GM10266 (cell line): ENCODE data around the gene LAMTOR2.

Experiments
- DNase-seq: peaks from one replicate; pipeline ENCODE4 v3.0.0; 2012; ENCODE audit errors: extremely low spot score
- TF ChIP-seq, protein P1 (sequence below): IDR thresholded peaks from 2 replicates; pipeline ENCODE4 v1.5.1; 2012; ENCODE audit warnings: mild to moderate bottlenecking, low read depth; ENCODE audit not compliant: control insufficient read depth, insufficient read depth; ENCODE audit errors: missing control alignments

LAMTOR2 gene

DNA sequence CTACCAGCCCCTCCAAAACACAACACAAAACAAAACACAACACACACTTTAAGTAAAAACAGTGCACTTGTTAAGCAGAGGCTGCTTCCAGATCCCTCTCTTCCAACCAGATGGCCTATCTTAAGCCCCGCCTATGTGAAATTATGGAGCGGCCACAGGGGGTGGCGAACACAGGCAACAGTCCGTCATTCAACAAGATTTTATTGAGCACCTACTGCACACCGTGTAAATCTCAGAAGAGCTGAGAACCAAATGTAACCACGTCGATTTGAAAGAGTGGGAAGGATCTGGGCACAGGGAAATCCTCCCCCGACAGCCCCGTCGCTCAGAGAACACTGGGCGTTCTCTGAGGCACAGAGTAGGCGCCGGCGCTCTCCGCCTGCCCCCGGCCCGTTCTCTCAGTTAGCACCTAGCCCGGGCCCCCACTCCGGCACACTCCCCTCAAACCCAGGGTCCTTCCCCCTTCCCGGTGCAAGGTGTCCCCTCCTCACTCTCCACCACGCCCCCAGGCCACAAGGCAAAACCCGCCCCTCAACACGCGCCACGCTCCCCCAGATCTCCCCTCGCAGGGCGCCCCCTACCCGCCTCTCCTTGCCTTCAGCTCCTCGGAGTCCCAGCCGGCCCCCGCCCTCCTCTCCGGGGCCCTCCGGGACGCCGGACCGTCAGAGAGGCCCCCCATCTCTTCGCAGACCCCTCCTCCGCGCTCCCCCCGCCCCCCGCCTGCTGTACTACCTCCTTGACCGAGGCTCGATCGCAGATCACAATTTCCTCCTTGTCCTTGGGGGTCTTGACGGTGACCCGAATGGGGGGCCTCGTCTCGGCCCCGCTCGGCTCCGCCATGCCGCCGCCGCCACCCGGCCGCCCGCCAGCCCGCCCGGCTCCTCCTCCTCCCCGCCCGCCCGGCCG lies 1.5 kb upstream of the LAMTOR2 start:
- peak; percentile 83 for DNase-seq
- TF ChIP-seq, protein P1, sequence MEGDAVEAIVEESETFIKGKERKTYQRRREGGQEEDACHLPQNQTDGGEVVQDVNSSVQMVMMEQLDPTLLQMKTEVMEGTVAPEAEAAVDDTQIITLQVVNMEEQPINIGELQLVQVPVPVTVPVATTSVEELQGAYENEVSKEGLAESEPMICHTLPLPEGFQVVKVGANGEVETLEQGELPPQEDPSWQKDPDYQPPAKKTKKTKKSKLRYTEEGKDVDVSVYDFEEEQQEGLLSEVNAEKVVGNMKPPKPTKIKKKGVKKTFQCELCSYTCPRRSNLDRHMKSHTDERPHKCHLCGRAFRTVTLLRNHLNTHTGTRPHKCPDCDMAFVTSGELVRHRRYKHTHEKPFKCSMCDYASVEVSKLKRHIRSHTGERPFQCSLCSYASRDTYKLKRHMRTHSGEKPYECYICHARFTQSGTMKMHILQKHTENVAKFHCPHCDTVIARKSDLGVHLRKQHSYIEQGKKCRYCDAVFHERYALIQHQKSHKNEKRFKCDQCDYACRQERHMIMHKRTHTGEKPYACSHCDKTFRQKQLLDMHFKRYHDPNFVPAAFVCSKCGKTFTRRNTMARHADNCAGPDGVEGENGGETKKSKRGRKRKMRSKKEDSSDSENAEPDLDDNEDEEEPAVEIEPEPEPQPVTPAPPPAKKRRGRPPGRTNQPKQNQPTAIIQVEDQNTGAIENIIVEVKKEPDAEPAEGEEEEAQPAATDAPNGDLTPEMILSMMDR: peak; percentile 57

DNA sequence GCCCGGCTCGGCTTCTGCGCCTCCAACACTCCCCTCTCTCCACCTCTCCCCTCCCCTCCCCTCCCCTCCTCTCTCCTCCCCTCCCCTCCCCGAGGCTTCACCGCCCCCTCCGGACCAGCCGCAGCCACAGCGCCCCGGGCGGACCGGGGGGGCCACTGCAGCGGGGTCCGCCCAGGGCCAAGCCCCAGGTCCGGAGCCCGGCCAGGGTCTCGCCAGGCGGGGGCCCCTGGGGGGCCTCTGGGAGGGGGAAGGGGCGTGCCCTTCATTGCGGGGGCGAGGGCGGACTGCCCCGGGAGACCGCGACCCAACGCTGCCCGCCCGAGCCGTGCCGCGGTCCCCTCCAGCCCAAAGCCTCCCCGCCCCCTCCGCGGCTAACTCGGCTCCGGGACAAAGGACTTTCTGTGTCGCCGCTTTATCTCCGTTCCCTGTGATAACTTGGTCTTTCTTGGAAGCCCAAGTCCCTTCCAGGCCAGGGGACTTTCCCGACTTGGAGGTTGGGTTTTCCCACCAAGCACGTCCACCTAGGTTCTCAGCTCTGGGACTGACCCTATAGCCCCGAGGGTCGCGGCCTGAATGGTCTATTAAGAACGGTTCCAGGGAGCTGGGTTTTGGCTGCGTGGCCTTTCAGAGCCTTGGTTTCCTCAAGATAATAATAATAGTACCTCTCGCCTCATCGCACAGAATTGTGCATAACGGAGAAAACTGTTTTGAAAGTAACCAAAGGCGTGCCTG lies 648 bp upstream of the LAMTOR2 start, which contains the start of gene UBQLN4:
Gene UBQLN4 (minus strand): TSS at position 31 of the 732 bp plus-strand sequence. CDS start 97 bp downstream, outside the sequence.
- TF ChIP-seq, protein P1: peak; percentile 73
- peak; percentile 97 for DNase-seq

DNA sequence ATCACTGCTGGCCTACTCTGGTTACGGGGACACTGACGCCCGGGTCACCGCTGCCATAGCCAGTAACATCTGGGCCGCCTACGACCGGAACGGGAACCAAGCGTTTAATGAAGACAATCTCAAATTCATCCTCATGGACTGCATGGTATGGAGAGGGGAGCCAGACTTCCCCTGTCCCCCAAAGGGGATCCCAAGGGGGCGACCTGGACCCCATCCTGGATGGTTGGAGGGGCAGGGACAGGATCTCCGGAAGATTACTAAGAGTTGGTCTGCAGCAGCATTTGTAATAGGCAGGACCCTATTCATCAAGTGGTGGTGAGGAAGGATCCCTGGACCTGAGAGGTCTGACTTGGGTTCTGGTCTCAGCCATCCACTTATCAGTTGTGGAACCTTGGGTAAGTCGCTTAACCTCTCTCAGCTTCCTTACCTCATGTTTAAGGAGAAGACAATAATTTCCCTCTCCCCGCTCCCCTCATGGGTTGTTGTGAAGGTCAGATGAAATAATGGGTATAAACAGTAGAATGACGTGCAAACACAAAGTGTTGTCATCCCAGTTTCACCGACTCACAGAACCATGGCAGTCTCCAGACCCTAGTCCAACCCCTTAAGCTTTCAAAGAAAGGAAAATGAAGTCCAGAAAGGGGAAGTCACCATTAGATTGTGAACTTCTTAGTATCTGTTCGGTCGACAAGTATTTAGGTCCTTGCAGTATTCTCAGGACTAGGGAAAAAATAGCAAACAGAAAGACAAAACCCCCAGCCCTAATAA lies 883 bp downstream of the LAMTOR2 start:
- DNase-seq: no peak
- TF ChIP-seq, protein P1: no peak

DNA sequence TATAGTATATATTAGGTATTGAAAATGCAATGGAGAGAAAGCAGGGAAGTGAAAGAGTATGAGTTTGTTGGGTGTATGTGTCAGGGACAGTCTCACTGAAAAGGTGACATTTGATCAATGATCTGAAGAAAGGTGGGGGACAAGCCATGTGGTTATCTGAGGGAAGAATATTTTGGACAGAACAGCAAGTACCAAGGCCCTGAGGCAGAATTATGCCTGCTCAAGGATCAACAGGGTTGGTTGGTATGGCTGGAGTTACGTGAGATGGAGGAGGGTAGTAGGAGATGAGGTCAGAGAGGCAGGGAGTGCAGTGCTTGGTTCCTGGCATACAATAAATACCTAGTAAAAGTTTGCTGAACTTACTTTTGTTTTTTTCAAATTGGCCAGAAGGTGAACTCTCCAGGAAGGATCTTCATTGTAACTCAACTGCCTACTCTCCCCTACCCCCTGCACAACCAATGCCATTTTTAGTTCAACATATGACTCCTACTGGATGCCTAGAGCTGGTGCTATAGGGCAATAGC lies 1.8 kb downstream of the LAMTOR2 start:
- TF ChIP-seq, protein P1: no peak
- no peak for DNase-seq

DNA sequence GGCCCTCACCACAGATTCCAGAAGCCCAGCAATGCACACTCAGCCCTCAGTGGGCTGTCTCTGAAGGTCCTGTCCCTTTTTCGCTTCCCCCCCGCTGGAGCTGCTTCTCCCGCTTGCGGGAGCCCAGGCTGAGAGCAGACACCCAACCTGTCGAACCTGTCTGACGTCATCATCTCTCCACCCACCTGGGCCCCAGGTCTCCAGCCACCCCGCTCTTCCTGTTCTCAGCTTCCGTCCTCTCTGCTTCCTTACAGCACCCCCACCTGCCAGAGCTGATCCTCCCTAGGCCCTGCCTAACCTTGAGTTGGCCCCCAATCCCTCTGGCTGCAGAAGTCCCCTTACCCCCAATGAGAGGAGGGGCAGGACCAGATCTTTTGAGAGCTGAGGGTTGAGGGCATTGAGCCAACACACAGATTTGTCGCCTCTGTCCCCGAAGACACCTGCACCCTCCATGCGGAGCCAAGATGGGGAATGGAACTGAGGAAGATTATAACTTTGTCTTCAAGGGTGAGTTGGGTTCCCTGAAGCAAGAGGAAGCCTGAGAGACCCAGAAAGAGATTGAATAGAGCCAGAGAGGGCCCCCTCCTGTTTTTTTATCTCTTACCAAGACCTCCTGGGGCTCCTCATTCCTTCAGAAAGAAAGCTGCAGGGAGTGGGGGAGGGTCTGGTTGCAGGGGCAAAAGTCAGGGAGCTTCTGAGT lies 6.5 kb downstream of the LAMTOR2 start, which contains the start of gene RAB25:
Gene RAB25 (plus strand): TSS at position 224 of the 700 bp plus-strand sequence. CDS start 241 bp downstream, at position 465.
- TF ChIP-seq, protein P1: no peak
- no peak for DNase-seq

DNA sequence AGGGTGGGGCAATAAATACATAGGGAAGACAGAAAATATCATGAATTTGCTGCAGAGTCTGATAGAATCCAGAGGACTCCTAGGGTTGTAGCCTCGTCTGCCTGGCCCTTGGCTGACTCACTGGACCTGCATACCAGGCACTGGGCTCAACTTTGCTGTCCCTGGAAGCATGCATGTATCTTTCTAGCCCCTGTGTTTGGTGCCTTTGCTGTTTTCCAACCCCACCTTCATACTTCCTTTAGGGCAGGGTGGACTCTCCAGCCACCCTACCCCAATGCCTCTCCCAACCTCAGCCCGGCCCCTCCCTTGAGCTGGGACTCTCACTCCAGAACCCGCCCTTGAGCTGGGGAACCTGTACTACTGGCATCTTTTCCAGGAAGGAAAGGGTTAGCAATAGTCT lies 7.6 kb downstream of the LAMTOR2 start:
- no peak for DNase-seq
- TF ChIP-seq, protein P1: no peak
